HG02970 (cell line): Measurements from ENCODE around the gene LUC7L3.

Experiments used
- ATAC-seq: cut with Tn5 transposase; IDR thresholded peaks from one replicate; pipeline ENCODE4 v1.9.1; 2021; ENCODE audit warnings: mild to moderate bottlenecking, moderate library complexity, moderate number of reproducible peaks; ENCODE audit not compliant: unreplicated experiment, low FRiP score

LUC7L3 gene

DNA sequence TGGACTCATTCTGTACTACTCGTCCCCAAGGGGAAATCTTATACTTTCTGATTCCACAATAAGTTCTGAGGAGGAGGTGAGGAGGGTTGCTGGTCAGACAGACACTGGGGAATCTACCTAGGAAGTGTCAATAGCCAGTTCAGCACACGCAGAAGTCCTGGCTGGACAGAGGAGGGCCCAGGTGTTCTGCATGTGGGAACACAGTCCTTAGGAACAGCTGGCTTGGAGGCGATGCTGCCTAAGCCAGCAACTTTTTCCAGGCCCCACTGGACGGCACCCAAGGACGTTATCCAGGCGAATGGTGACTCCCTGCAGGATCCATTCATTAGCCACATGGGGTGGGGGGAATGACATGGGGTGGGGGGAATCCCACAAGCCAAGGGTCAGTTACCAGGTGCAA lies 86.1 kb downstream of the LUC7L3 start:
- no peak for ATAC-seq
